NCI-H2227 (cell line): ENCODE results near the gene TGDS.

Source experiments
- DNase-seq: peaks from one replicate; lab custom pipeline; 2025; ENCODE audit not compliant: unreplicated experiment; lab: John Stamatoyannopoulos, UW

TGDS gene

DNA sequence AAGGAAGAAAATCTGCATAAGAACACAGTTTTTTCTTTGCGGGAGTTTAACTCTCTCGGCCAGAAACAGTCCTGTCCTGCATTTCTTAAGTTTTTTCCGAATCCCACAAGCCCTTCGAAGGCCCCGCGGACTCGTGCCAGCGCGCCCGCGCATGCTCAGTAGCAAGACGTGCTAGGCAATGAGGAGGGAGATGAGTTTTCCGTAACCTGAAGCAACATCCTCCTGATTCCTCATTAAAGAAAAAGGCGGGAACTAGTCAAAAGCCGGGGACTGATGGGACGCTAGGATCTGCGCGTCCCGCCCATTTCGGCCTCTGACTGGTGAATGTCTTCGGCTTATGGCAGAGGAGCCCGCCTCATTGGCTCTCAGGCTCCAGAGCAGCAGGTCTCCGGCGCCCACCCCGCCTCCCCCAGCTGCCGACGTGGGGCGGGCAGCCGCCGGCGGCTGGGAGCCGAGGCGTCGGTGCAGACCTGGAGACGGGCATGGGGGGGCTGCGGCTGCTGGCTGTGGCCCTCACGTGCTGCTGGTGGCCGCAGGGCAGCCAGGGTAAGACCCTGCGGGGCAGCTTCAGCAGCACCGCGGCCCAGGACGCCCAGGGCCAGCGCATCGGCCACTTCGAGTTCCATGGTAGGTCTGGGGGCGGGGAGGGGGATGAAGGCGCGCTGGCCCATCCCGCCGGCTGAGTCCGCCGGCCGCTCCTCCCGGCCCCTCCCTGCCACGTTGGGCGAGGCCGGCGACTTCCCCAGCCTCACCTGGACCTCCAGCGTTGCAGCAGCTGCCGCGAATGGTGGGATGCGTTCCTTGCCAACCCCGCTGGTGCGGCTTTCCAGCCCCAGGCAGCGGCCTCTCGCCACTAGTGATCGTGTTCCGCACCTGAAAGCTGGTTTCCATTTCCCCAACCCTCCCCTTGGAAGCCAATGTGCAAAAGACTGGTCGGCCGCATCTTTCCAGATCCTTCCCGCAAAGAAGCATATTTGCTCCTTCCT, 5.8 kb upstream of the TGDS start, which contains the start of gene GPR180:
TSS of gene GPR180 (plus strand) at position 412 of the 986 bp plus-strand sequence. CDS start at position 483, 71 bp downstream.
- peak; percentile 97 for DNase-seq

GRCh38 chr13:94599877-94600276, 3.9 kb upstream of the TGDS start:
- DNase-seq: no peak

- DNase-seq: no peak
Measured at GRCh38 chr13:94598281-94598680, 2.3 kb upstream of the TGDS start.

DNA sequence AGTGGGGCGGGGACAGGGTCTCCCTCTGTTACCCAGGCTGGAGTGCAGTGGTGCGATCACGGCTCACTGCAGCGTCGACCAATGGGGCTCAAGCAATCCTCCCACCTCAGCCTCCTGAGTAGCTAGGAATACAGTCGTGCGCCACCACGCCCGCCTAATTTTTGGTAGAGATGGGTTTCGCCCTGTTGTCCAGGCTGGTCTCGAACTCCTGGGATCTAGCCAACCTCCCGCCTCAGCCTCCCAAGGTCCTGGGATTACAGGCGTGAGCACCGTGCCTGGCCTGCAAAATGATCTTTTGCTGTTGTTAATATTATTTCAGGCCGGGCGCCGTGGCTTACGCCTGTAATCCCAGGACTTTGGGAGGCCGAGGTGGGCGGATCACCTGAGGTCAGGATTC, 621 bp upstream of the TGDS start:
- no peak for DNase-seq

- peak; percentile 6 for DNase-seq
Measured at GRCh38 chr13:94595001-94595949, 677 bp downstream of the TGDS start.

- no peak for DNase-seq
Measured at GRCh38 chr13:94590744-94591143, 5.2 kb downstream of the TGDS start.

DNA sequence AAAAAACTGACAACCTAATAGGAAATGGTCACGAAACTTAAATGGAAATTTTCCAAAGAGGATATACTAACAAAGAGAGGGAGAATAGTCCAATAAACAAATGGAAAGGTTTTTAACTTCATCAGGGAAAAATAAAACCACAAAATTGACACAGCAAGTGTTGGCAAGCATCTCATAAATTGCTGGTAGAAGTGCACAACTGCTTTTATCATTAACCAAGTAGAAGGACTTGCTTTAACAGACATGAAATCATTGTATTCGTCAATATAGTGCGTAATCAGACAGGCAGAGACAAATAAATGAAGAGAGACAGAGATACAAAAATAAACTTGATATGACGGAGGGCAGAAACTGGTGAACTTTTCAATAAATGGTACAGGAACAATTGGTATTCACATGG, 7.4 kb downstream of the TGDS start:
- no peak for DNase-seq

GRCh38 chr13:94586371-94586770, 9.6 kb downstream of the TGDS start:
- no peak for DNase-seq

DNA sequence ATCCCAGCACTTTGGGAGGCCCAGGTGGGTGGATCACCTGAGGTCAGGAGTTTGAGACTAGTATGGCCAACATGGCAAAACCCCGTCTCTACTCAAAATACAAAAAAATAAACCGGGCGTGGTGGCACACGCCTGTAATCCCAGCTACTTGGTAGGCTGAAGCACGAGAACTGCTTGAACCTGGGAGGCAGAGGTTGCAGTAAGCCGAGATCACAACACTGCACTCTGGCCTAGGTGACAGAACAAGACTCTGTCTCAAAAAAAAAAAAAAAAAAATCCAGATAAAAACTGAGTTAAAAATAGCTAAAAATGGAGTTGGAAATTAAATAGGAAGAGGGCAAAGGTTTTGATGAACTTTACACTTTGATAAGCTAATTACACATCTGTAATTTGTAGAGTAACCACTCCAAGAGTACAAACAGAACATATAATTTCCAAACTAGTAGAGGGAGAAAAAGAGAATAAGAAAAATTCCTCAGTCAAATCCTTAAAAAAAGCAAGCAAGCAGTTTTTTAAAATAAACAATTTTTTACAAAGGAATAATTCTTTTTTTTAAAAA, 10.3 kb downstream of the TGDS start:
- no peak for DNase-seq

DNA sequence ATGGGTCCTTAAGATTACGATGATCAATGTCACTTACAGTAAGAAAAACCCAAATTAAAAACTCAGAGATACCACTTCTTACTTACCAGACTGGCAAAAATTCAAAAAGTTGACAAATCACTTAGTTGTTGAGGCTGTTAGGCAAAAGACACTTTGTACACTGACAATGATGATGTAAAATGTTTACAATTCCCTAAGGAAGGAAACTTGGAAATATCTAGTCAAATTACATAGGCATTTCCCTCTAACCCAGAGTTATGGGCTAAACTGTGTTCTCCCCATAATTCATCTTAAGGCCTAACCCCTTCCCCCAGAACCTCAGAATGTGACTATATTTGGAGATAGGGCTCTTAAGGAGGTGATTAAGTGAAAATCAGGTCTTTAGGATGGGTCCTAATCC, 12.0 kb downstream of the TGDS start:
- DNase-seq: no peak

GRCh38 chr13:94579063-94579462, 16.9 kb downstream of the TGDS start:
- DNase-seq: no peak

- no peak for DNase-seq
Measured at GRCh38 chr13:94569615-94570014, 26.3 kb downstream of the TGDS start.

- no peak for DNase-seq
Measured at GRCh38 chr13:94568443-94568842, 27.5 kb downstream of the TGDS start.

- DNase-seq: no peak
Measured at GRCh38 chr13:94567581-94567980, 28.4 kb downstream of the TGDS start.

DNA sequence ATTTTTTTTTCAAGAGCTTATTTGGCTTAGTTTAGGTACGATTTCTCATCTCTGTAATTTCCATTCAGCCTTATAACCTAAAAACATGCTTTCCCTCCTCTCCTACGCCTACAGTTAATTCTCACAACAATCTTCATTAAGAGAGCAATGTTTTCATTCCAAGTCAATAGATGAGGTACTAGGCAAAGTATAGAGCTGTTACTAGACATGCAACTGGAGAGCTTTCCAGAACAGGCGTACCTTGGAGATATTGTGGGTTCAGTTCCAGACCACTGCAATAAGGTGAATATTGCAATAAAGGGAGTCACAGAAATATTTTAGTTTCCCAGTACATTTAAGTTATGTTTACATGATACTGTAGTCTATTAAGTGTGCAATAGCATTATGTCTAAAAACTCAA, 34.8 kb downstream of the TGDS start:
- no peak for DNase-seq

DNA sequence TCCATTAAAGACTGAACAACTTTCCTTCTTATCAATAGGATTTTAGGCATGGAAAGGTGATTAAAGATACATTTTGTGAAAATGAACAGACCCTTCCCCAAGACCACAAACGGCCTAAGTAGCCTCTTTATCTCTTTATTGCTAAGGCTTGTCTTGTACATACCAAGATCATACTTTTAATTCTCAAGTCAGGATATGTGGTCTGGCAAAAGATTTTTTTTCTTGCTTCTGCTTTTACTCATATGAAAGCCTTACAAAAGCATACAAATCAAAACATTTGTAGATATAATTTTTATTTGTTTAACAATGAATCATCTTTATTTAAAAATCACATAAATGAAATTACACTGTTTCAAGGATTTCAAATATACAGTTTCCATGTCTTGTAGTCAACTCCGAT, 35.8 kb downstream of the TGDS start:
- DNase-seq: no peak

DNA sequence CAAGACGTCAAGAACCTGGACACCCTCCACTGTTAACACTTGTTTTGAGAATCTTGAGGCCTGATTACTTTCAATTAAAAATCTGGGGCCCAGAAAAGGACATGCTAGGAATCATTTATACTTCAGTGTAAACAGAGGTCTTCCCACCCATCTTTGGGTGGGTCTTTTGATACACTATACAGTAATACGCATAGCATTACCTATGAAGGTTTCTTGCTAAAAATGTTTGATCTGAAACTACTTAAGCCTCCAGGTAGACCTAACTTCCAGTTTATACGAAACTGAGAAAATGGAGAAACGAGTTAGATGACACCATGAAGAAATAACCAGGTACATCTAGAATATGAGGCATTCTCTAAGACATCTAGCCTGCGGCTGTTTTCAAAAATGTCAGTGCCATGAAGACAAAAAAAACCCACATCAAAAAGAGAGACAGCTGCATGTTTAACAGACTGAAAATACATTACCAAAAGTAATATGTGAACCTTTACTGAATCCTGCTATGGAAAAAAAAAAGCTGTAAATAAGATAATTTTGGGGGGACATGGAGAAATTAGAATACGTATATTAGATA, 36.6 kb downstream of the TGDS start:
- no peak for DNase-seq

- DNase-seq: no peak
Measured at GRCh38 chr13:94558716-94559115, 37.2 kb downstream of the TGDS start.

DNA sequence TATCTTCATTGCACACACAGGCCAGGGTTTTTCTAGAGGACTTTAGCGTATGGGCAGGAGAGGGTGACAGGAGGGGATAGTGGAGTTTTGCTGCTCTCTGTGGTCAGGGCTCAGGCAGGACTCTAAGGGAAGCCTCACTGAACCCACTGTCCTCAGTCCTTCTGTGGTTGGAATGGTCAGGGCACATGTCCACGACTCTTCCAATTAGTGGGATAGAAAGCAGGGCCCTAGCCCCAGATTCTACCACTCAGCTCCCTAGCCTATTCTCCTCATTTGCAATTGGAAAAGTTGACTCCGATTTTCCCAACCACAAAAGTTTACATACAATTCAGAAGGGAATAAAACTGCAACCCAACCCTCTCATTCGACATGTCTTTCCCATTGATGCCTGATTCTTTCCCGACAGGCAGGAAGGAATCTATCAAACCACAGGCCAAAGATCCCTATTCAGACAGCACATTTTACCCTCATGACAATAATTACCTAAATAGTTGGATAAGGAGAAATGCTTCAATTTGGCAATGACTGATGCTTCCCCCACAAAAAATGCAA, 38.2 kb downstream of the TGDS start:
- DNase-seq: no peak

- no peak for DNase-seq
Measured at GRCh38 chr13:94556621-94557020, 39.3 kb downstream of the TGDS start.

DNA sequence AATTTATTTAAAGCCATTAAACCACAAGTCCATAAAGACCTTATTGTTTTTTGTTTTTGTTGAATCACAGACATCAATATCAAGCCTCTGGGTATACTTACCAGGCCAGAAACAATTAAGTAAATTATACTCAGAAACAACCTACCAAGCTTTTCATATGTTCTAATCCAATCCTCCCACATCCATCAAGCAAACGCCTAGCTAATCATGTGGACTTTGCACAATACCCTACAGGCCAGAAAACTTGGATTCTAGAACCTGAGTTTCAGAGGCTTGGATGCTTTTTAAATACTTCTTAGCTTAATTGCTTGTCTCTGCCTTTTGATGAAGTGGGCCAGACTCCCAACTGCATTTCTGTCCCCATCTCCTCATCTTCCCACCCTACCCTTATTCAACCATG, 39.9 kb downstream of the TGDS start:
- no peak for DNase-seq
